Transverse colon (tissue), 4 donors: Measurements from ENCODE around the gene MAP6. TPM values are rescaled to one million over a fixed set of nuclear protein-coding genes. Genes with fewer than 3 reads are reported as not detected.

Experiments
- DNase-seq: peaks from one replicate; pipeline ENCODE4 v3.0.0-alpha.2; 2019
- H3K27ac ChIP-seq, 4 donors: fragments of 200-600 bp; sonication (generic); 2 replicates each; pipeline ENCODE4 v1.5.1; 2016 to 2018; ENCODE audit warnings: inconsistent platforms in 4 of 4
- H3K27me3 ChIP-seq: fragments of 200-600 bp; sonication (generic); 2 replicates; pipeline ENCODE4 v1.5.1; 2017; ENCODE audit warnings: inconsistent platforms
- H3K36me3 ChIP-seq, 4 donors: fragments of 200-600 bp; sonication (generic); 2 replicates each; pipeline ENCODE4 v1.5.1; 2017 to 2019; ENCODE audit warnings: inconsistent platforms in 4 of 4
- H3K4me1 ChIP-seq, 4 donors: fragments of 200-600 bp; sonication (generic); 2 replicates each; pipeline ENCODE4 v1.5.1; 2017 to 2020; ENCODE audit warnings: inconsistent platforms in 4 of 4
- H3K4me3 ChIP-seq, 4 donors: fragments of 200-600 bp; sonication (generic); 1 replicate in 1 of 4; 2 replicates in 3 of 4; pipeline versions ENCODE4 v1.5.1 to v1.6.1; 2017 to 2019; ENCODE audit warnings: inconsistent platforms in 4 of 4
- H3K9me3 ChIP-seq, 2 donors: fragments of 200-600 bp; sonication (generic); 2 replicates each; pipeline ENCODE4 v1.5.1; 2017 to 2019; ENCODE audit warnings: inconsistent platforms in 2 of 2
- EP300 ChIP-seq: sonication (generic); formaldehyde crosslinking; IDR thresholded peaks from one replicate; pipeline ENCODE4 v1.6.1; 2017; ENCODE audit warnings: antibody characterized with exemption, low read depth
- POLR2A ChIP-seq: fragments of 450-650 bp; IDR thresholded peaks from one replicate; pipeline ENCODE4 v1.6.1; 2016; ENCODE audit warnings: antibody characterized with exemption, mild to moderate bottlenecking, moderate library complexity
- POLR2AphosphoS5 ChIP-seq, 3 donors: sonication (generic); formaldehyde crosslinking; IDR thresholded peaks; one replicate each; pipeline ENCODE4 v1.6.1; 2016; ENCODE audit warnings: antibody characterized with exemption in 3 of 3
- WGBS, 2 donors: methylation state at CpG; one replicate each; pipeline ENCODE4 v1.1.5; 2018; ENCODE audit warnings: low coverage in 1 of 2; 5-methylcytosine and 5-hydroxymethylcytosine counted together
- in situ Hi-C, 4 donors: fragments of 200-750 bp; cut with MboI; loops; one replicate each; pipeline versions ENCODE4 v1.15.0 to v1.15.1; 2017; ENCODE audit warnings: low sequenced_read_pairs in 3 of 4, low pct_ligation_motif_present in 1 of 4, low pct_unique_long_range_greater_than_20kb in 1 of 4
- intact Hi-C: fragments of 100-400 bp; cut with DNase I; formaldehyde crosslinking; loops from one replicate; pipeline ENCODE4 v1.15.1; 2023; ENCODE audit warnings: low total_unique reads
- total RNA-seq, 4 donors: library from RNA; depleted of rRNA; stranded (reverse); fragments of >200 nt; gene quantifications; one replicate each; pipeline ENCODE4 v1.1.0, GENCODE V29; 2016
- TF ChIP-seq, protein P1 (sequence below), 5 experiments: fragments of 200-600 bp in 3 of 5; fragments of 450-650 bp in 2 of 5; sonication (generic) in 3 of 5; IDR thresholded peaks; 1 replicate in 2 of 5; 2 replicates in 3 of 5; pipeline ENCODE4 v1.5.1; 2016 to 2017; ENCODE audit warnings: antibody characterized with exemption in 5 of 5, inconsistent platforms in 3 of 5, mild to moderate bottlenecking in 2 of 5, moderate library complexity in 1 of 5

Gene MAP6
- total RNA-seq, 4 donors from 2014 or later, result 1.9 to 6.4 (median 3.0) TPM

- no peak for DNase-seq
- WGBS, 2 donors, result 70 to 85% methylated on average over 2 to 7 of the region's 7 CpGs
- intact Hi-C loops (no loop called here), in situ Hi-C loops (no loop called here)
- Histone ChIP-seq H3K36me3 (no peaks in the 10 kb centered on the region), H3K9me3 (no peaks in the 10 kb centered on the region), H3K4me1 (no peaks in the 10 kb centered on the region), H3K27me3 (no peaks in the 10 kb centered on the region), H3K4me3 (no peak overlapping the region), H3K27ac (no peak overlapping the region)
- no peak for TF ChIP-seq EP300
- TF ChIP-seq, protein P1, sequence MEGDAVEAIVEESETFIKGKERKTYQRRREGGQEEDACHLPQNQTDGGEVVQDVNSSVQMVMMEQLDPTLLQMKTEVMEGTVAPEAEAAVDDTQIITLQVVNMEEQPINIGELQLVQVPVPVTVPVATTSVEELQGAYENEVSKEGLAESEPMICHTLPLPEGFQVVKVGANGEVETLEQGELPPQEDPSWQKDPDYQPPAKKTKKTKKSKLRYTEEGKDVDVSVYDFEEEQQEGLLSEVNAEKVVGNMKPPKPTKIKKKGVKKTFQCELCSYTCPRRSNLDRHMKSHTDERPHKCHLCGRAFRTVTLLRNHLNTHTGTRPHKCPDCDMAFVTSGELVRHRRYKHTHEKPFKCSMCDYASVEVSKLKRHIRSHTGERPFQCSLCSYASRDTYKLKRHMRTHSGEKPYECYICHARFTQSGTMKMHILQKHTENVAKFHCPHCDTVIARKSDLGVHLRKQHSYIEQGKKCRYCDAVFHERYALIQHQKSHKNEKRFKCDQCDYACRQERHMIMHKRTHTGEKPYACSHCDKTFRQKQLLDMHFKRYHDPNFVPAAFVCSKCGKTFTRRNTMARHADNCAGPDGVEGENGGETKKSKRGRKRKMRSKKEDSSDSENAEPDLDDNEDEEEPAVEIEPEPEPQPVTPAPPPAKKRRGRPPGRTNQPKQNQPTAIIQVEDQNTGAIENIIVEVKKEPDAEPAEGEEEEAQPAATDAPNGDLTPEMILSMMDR (IDR thresholded peaks at IDR 0.05), result no peak
- TF ChIP-seq POLR2AphosphoS5 (IDR thresholded peaks at IDR 0.05), result no peak
- TF ChIP-seq POLR2A, result no peak
Observed at GRCh38 chr11:75598900-75599299, 69.9 kb downstream of the MAP6 start.

GRCh38 chr11:75598264-75598663, 70.6 kb downstream of the MAP6 start:
- no peak for DNase-seq
- in situ Hi-C loops, result no loop called here
- no peak overlapping the region for H3K27ac ChIP-seq
- no peaks in the 10 kb centered on the region for H3K27me3 ChIP-seq
- TF ChIP-seq, protein P1 (IDR thresholded peaks at IDR 0.05), result no peak
- no peak for TF ChIP-seq POLR2A
- TF ChIP-seq EP300, result no peak
- TF ChIP-seq POLR2AphosphoS5 (IDR thresholded peaks at IDR 0.05), result no peak
- intact Hi-C loops, result no loop called here
- no peaks in the 10 kb centered on the region for H3K9me3 ChIP-seq
- H3K36me3 ChIP-seq, result no peaks in the 10 kb centered on the region
- H3K4me1 ChIP-seq, result peaks cover 0 to 3% (median 0%) of the 10 kb centered on the region in 4 donors
- no peak overlapping the region for H3K4me3 ChIP-seq

DNA sequence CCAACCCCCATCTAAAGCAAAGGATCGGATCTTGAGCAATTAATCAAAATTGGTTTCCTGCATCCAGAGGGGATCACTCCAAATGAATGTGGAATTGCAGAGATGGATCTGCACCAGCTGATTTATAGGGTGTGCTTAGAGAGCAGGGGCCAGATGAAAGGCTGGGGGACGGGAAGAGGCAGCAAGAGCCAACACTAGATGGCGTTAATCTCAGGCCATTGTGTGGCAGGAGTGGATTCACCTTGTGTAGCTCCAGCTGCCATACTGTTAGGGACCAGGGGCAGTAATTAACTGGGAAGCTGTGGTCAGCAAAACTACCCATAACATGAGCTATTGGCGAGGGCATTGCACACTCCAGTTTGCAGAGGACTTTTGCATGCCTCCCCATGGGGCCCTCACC, 71.2 kb downstream of the MAP6 start:
- 54 to 86% methylated on average over 1 to 4 of the region's 4 CpGs for WGBS, 2 donors
- DNase-seq, result no peak
- no peaks in the 10 kb centered on the region for H3K9me3 ChIP-seq
- H3K4me3 ChIP-seq, result no peak overlapping the region
- peaks cover 0 to 9% (median 0%) of the 10 kb centered on the region in 4 donors for H3K4me1 ChIP-seq
- in situ Hi-C loops (no loop called here), intact Hi-C loops (no loop called here)
- H3K36me3 ChIP-seq, result no peaks in the 10 kb centered on the region
- TF ChIP-seq EP300, result no peak
- TF ChIP-seq, protein P1 (IDR thresholded peaks at IDR 0.05), result peak in 3 of 5 experiments; percentile 16 to 37 (median 36)
- no peak overlapping the region for H3K27ac ChIP-seq
- H3K27me3 ChIP-seq, result no peaks in the 10 kb centered on the region

DNA sequence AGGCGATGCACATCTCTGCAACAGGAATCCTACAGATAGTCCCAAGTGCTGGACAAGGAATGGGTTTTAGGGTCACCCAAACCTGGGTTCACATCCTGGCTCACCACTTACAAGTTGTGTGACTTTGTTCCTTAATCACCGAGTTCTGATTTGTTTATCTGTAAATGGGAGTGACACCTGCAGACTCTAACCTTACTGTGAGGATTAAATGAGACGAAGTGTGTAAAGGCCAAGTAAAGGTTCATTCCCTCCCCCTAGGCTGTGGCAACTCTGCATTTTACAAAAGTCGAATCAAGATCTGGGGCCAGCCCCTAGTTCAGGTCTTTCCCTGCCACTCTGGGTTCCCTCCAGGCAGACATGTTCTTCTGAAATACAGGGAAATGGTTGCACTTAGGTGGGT, 71.9 kb downstream of the MAP6 start:
- no peak for DNase-seq
- WGBS, 2 donors, result 70 to 74% methylated on average over 4 of the region's 4 CpGs
- in situ Hi-C loops, result no loop called here

DNA sequence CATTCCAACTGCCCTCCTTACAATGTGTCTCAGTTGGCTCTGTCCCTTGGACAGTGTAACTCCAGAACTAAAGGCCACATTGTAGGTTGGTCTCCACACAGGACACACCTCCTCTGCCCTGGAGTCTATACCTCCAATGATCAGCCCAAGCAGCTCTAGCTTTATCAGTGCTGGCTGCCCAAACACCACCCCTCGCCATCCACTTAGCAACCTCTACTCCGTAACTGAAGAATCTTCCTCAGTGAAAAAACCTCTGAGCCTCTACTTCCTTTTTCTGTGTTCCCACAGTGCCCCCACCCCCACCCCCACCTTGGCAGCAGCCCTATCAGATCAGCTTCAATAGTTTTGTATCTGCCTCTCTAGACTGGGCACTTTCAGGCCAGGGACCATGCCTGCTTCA, 73.4 kb downstream of the MAP6 start:
- no peak for TF ChIP-seq POLR2A
- no peak for TF ChIP-seq POLR2AphosphoS5 (IDR thresholded peaks at IDR 0.05)
- TF ChIP-seq, protein P1 (IDR thresholded peaks at IDR 0.05), result no peak
- TF ChIP-seq EP300, result no peak
- Histone ChIP-seq H3K4me3 (no peak overlapping the region), H3K4me1 (peaks cover 0 to 13% (median 0%) of the 10 kb centered on the region in 4 donors), H3K27me3 (no peaks in the 10 kb centered on the region), H3K27ac (no peak overlapping the region), H3K9me3 (no peaks in the 10 kb centered on the region), H3K36me3 (no peaks in the 10 kb centered on the region)
- 74 to 92% methylated on average over 2 of the region's 2 CpGs for WGBS, 2 donors
- in situ Hi-C loops (no loop called here), intact Hi-C loops (no loop called here)
- DNase-seq, result no peak

More for the DNA sequence above, 71.9 kb downstream of the MAP6 start:
- H3K36me3 ChIP-seq, result no peaks in the 10 kb centered on the region
- H3K9me3 ChIP-seq, result no peaks in the 10 kb centered on the region
- H3K27ac ChIP-seq, result no peak overlapping the region
- H3K4me3 ChIP-seq, result no peak overlapping the region
- H3K4me1 ChIP-seq, result peaks cover 0 to 13% (median 0%) of the 10 kb centered on the region in 4 donors
- intact Hi-C loops, result no loop called here
- no peak for TF ChIP-seq POLR2A
- TF ChIP-seq EP300, result no peak
- no peaks in the 10 kb centered on the region for H3K27me3 ChIP-seq
